OCI-M1 (cell line): Measurements from ENCODE around the gene PMM1.
A peak's percentile ranks its signal among the peaks of the same experiment; 100 is the strongest.

ENCODE experiments used
- DNase-seq: peaks from one replicate; lab custom pipeline; 2025; lab: John Stamatoyannopoulos, UW

The PMM1 gene

GRCh38 chr22:41537203-41537602, 52.4 kb downstream of the PMM1 start:
- no peak for DNase-seq

GRCh38 chr22:41535244-41535643, 54.4 kb downstream of the PMM1 start:
- peak; percentile 29 for DNase-seq

DNA sequence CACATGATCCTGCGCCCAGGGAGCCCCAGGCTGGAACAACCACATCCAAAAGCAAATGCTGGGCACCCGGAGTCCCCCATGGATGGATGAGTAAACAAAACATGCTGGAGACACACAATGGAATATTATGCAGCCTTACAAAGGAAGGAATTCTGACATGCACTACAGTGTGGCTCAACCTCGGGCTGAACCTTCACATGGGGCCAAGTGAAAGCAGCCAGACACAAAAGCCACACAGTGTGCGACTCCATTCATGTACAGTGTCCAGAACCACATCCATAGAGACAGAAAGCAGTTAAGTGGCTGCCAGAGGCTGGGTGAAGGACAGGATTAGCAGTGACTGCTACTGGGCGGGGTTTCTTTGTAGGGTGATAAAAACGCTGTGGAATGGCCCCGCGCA, 55.4 kb downstream of the PMM1 start:
- DNase-seq: no peak

GRCh38 chr22:41532908-41533825, 56.5 kb downstream of the PMM1 start:
- DNase-seq: peak; percentile 81

GRCh38 chr22:41531715-41532477, 57.7 kb downstream of the PMM1 start:
- DNase-seq: no peak

DNA sequence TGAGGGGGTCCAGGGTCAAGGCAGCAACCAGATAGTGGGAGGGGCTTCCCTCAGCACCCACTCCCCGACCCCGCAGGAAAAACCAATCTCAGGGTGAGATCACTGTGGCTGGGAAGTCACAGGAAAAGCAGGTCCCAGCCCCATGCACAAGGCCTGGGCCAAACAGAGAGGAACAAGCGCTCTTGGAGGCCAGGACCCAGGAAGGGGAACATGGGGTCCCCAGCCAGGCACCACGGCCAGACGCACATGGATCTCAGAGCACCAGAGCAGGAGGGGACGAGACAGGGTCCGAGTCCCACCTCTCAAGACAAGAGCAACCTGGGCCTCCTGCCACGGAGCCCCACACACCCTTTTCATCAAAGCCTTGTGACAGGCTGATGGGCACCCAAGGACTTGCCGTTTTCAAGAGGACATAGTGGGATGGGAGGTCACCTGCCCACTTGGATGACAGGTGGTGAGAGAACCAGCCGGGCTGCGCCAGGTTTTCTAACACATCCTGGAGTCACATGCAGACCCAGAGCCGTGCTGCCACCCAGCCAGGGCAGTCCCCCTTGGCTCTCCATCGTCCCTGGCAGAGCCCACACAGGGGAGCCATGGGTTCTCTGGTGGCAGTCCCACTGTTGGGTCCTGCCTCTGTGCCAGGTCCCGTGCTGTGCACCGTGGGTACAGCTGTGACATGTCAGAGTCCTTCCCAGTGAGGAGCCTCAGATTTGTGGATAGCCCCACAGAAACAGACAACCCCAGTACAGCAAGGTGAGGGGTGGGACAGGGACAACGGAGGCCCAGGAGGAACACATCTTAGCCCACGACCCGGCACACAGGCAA, 58.5 kb downstream of the PMM1 start:
- DNase-seq: no peak

GRCh38 chr22:41528938-41529561, 60.6 kb downstream of the PMM1 start:
- no peak for DNase-seq

- no peak for DNase-seq
Measured at GRCh38 chr22:41528132-41528766, 61.4 kb downstream of the PMM1 start.
